ENCODE results near the gene FNIP1.

FNIP1 gene

DNA sequence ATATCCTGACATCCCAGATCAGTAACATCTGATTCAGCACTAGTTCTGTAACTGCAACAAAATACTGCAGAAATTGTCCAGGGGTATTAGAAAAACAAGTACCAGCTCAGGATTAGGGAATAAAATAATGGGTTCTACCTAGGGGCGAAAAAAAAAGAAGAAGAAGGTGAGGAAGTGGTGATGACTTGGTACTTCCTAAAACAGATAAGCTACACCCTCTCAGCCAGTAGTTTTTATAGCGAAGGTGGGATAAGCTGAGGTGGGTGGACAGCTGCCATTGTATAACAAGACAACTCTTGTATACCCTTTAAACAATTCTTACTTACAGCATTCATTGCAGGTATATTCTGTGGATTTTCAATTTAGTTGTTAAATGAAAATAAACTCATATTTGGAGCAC lies 180.9 kb downstream of the FNIP1 start:
- TF ChIP-seq TEAD4 (IDR thresholded peaks at IDR 0.05) (no peak), FOXM1 (IDR thresholded peaks at IDR 0.05; ENCODE audit: borderline replicate concordance, low read depth) (no peak), EGR1 (IDR thresholded peaks at IDR 0.05) (no peak), CEBPB (IDR thresholded peaks at IDR 0.05) (no peak)
- TF ChIP-seq, protein P1, sequence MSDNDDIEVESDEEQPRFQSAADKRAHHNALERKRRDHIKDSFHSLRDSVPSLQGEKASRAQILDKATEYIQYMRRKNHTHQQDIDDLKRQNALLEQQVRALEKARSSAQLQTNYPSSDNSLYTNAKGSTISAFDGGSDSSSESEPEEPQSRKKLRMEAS (IDR thresholded peaks at IDR 0.05): no peak

DNA sequence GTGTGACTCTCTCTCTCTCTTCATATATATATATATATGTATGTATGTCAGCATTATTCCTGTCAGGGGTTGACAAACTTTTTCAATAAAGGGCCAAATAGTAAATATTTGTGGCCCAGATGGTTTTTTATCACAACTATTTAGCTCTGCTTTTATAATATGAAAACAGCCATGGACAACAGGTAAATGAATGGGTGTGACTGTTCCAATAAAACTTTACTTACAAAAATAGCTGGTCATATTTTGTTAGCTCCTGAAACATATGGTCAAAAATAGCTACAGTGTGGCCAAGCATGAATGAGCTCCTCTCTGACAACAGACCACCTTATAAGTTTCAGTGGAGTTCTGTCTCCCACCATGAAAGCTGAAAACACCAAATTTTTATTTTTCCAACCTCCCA lies 183.4 kb downstream of the FNIP1 start:
- TF ChIP-seq, protein P2, sequence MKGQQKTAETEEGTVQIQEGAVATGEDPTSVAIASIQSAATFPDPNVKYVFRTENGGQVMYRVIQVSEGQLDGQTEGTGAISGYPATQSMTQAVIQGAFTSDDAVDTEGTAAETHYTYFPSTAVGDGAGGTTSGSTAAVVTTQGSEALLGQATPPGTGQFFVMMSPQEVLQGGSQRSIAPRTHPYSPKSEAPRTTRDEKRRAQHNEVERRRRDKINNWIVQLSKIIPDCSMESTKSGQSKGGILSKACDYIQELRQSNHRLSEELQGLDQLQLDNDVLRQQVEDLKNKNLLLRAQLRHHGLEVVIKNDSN (IDR thresholded peaks at IDR 0.05): no peak
- TF ChIP-seq, protein P3, sequence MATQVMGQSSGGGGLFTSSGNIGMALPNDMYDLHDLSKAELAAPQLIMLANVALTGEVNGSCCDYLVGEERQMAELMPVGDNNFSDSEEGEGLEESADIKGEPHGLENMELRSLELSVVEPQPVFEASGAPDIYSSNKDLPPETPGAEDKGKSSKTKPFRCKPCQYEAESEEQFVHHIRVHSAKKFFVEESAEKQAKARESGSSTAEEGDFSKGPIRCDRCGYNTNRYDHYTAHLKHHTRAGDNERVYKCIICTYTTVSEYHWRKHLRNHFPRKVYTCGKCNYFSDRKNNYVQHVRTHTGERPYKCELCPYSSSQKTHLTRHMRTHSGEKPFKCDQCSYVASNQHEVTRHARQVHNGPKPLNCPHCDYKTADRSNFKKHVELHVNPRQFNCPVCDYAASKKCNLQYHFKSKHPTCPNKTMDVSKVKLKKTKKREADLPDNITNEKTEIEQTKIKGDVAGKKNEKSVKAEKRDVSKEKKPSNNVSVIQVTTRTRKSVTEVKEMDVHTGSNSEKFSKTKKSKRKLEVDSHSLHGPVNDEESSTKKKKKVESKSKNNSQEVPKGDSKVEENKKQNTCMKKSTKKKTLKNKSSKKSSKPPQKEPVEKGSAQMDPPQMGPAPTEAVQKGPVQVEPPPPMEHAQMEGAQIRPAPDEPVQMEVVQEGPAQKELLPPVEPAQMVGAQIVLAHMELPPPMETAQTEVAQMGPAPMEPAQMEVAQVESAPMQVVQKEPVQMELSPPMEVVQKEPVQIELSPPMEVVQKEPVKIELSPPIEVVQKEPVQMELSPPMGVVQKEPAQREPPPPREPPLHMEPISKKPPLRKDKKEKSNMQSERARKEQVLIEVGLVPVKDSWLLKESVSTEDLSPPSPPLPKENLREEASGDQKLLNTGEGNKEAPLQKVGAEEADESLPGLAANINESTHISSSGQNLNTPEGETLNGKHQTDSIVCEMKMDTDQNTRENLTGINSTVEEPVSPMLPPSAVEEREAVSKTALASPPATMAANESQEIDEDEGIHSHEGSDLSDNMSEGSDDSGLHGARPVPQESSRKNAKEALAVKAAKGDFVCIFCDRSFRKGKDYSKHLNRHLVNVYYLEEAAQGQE (IDR thresholded peaks at IDR 0.05; ENCODE audit: low read depth): no peak
- TF ChIP-seq CEBPB (IDR thresholded peaks at IDR 0.05) (no peak), YY1 (IDR thresholded peaks at IDR 0.05; ENCODE audit: low read depth) (no peak), FOXM1 (IDR thresholded peaks at IDR 0.05; ENCODE audit: borderline replicate concordance, low read depth) (no peak), TCF12 (IDR thresholded peaks at IDR 0.05; ENCODE audit: low read depth) (no peak), EGR1 (IDR thresholded peaks at IDR 0.05) (no peak), TEAD4 (IDR thresholded peaks at IDR 0.05) (no peak), NFIC (IDR thresholded peaks at IDR 0.05) (no peak), ZBTB7A (IDR thresholded peaks at IDR 0.05; ENCODE audit: low read depth) (no peak), RAD21 (IDR thresholded peaks at IDR 0.05; ENCODE audit: low read depth) (no peak), CREB1 (IDR thresholded peaks at IDR 0.05; ENCODE audit: low read depth) (no peak), EP300 (IDR thresholded peaks at IDR 0.05; ENCODE audit: borderline replicate concordance) (no peak)
- TF ChIP-seq, protein P1 (IDR thresholded peaks at IDR 0.05): no peak

DNA sequence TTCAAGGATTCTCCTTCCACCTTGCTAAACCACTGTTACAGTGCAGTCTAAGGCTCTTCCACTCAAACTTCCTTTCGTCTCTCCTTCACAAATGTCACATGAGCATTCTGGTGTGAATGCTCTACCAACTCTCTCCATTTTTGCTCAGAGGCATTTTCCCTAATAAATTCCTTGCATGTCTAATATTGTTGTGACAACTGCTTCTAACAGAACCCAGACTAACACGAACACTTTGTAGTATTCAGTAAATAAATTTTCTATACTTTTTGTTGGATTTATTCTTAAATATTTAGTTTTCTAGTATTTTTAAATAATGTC lies 185.8 kb downstream of the FNIP1 start:
- TF ChIP-seq CEBPB (IDR thresholded peaks at IDR 0.05) (no peak), FOXM1 (IDR thresholded peaks at IDR 0.05; ENCODE audit: borderline replicate concordance, low read depth) (no peak), TCF12 (IDR thresholded peaks at IDR 0.05; ENCODE audit: low read depth) (no peak), EGR1 (IDR thresholded peaks at IDR 0.05) (no peak)
- TF ChIP-seq, protein P1 (IDR thresholded peaks at IDR 0.05): no peak

DNA sequence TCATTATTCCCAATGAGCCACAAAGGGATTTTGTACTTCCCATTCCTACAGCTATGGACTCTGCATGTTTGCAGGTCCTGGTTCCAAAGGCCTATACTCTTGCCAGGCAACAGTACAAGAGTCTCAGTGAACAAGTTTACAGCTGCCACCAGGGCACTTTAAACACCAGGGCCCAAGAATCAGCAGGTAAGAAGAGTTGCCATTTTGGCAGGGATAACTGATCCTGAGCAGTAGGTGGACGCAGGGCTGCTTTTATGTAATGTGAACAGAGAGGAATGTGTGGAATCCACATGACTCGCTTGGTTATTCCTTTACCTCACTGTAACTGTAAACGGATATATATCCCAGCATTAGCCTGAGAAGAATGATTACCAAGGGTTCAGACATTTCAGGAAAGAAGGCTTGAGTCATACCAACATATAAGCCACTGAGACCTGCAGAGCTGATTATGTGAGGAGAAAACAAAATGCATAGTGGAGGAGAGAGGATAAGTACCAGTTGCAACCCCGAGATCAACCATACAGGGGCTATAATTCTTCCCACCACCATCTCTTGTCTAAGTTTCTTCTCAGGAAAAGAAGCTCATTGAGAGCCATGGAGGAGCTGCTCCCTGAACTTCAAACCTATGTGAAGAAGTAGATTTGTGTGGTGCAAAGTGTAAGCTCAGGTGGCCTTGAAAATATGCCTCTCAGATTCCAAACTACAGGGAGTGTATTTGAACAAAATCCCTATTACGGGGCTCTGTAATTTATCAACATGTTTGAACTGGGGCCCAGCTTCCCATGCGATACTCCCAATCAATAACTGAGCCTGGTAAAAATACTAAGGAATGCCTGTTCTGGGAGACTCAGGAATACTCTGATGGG lies 186.4 kb downstream of the FNIP1 start:
- TF ChIP-seq, protein P2 (IDR thresholded peaks at IDR 0.05): 0 out of 2 replicates have a peak, but pooled peaks have one; percentile 23
- TF ChIP-seq TEAD4 (IDR thresholded peaks at IDR 0.05): peak; percentile 95
- TF ChIP-seq CREB1 (IDR thresholded peaks at IDR 0.05; ENCODE audit: low read depth): no peak
- peak; percentile 56; the same call in 1 of the 2 replicates for TF ChIP-seq YY1 (IDR thresholded peaks at IDR 0.05; ENCODE audit: low read depth)

DNA sequence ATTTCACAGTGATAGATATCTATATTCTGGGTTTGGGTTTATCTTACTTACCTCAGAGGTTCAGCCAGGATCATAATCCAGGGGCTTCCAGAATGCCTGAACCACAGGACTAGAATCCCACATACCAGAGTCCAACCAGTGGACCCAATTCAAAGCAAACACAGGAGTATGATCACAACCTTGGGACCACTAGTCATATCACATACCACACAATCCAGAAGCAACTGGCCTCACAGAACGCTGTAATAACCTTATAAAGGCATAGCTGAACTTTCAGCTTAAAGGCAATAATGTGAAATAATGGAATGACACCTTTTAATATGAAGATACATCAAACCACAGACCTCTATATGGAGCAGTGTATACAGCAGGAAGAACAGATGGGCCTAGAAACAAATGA lies 187.0 kb downstream of the FNIP1 start:
- no peak for TF ChIP-seq ZBTB7A (IDR thresholded peaks at IDR 0.05; ENCODE audit: low read depth)
- TF ChIP-seq CREB1 (IDR thresholded peaks at IDR 0.05; ENCODE audit: low read depth): no peak
- TF ChIP-seq EP300 (IDR thresholded peaks at IDR 0.05; ENCODE audit: borderline replicate concordance): no peak
- TF ChIP-seq, protein P2 (IDR thresholded peaks at IDR 0.05): no peak
- TF ChIP-seq NFIC (IDR thresholded peaks at IDR 0.05): no peak
- no peak for TF ChIP-seq TAF1 (IDR thresholded peaks at IDR 0.05; ENCODE audit: low read depth)

DNA sequence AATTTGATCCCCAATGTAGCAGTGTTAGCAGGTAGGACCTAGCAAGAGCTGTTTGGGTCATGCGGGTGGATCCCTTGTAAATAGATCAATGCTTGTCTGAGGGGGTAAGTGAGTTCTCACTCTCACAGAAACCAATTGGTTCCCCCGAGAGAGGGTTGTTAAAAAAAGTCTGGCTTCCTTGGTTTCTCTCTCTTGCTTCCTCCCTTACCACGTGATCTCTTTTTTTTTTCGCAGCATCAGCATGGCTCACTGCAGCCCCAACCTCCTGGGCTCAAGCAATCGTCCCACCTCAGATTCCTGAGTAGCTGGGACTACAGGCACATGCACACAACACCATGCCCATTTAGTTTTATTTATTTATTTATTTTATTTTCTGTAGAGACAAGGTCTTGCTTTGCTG lies 188.2 kb downstream of the FNIP1 start:
- TF ChIP-seq EGR1 (IDR thresholded peaks at IDR 0.05) (no peak), FOXM1 (IDR thresholded peaks at IDR 0.05; ENCODE audit: borderline replicate concordance, low read depth) (no peak)
- TF ChIP-seq, protein P1 (IDR thresholded peaks at IDR 0.05): no peak
- TF ChIP-seq, protein P3 (IDR thresholded peaks at IDR 0.05; ENCODE audit: low read depth): no peak
